HepG2 (cell line): ENCODE results near the gene RAB34. TPM values are rescaled to one million over a fixed set of nuclear protein-coding genes. Genes with fewer than 3 reads are reported as not detected.

Source experiments
- ARID4A ChIP-seq: sonication (generic); formaldehyde crosslinking; IDR thresholded peaks from 2 replicates; pipeline ENCODE4 v1.5.0; 2020; ENCODE audit warnings: mild to moderate bottlenecking, missing genetic modification reagents, borderline replicate concordance
- CENPBD1 ChIP-seq: sonication (generic); formaldehyde crosslinking; IDR thresholded peaks from 2 replicates; pipeline ENCODE4 v1.8.0; 2022; ENCODE audit warnings: missing genetic modification reagents, low read depth, mild to moderate bottlenecking, borderline replicate concordance
- DMTF1 ChIP-seq: sonication (generic); formaldehyde crosslinking; IDR thresholded peaks from 2 replicates; pipeline ENCODE4 v1.4.0; 2020; ENCODE audit warnings: mild to moderate bottlenecking, missing genetic modification reagents
- GFI1 ChIP-seq: sonication (generic); formaldehyde crosslinking; IDR thresholded peaks from 2 replicates; pipeline ENCODE4 v1.5.0; 2020; ENCODE audit warnings: missing genetic modification reagents, mild to moderate bottlenecking, borderline replicate concordance
- HDAC6 ChIP-seq: fragments of 200-600 bp; sonication (generic); IDR thresholded peaks from 2 replicates; pipeline ENCODE4 v1.7.0; 2017; ENCODE audit warnings: mild to moderate bottlenecking, antibody characterized with exemption, low read length, low read depth
- MED1 ChIP-seq: sonication (generic); formaldehyde crosslinking; IDR thresholded peaks from 2 replicates; pipeline ENCODE4 v1.4.0; 2020; ENCODE audit warnings: missing genetic modification reagents
- MIER3 ChIP-seq: IDR thresholded peaks from 2 replicates; pipeline ENCODE4 v1.6.1; 2016; ENCODE audit warnings: missing compliant biosample characterization, borderline replicate concordance
- RBM22 ChIP-seq: fragments of 200-400 bp; formaldehyde crosslinking; optimal IDR thresholded peaks from 2 replicates; pipeline ENCODE3; 2017; ENCODE audit warnings: mild to moderate bottlenecking, low read length, moderate library complexity
- REL ChIP-seq: sonication (generic); formaldehyde crosslinking; conservative IDR thresholded peaks from 2 replicates; pipeline ENCODE4 v1.8.0; 2022; ENCODE audit warnings: mild to moderate bottlenecking, missing genetic modification reagents, moderate library complexity
- THYN1 ChIP-seq: sonication (generic); formaldehyde crosslinking; IDR thresholded peaks from 2 replicates; pipeline ENCODE4 v1.8.1; 2023; ENCODE audit warnings: low read depth, mild to moderate bottlenecking, moderate library complexity, missing genetic modification reagents, borderline replicate concordance
- ZNF136 ChIP-seq: sonication (generic); formaldehyde crosslinking; IDR thresholded peaks from 2 replicates; pipeline ENCODE4 v1.8.1; 2022; ENCODE audit warnings: low read depth, mild to moderate bottlenecking, moderate library complexity, missing genetic modification reagents
- ZNF574 ChIP-seq: sonication (generic); formaldehyde crosslinking; IDR thresholded peaks from 2 replicates; pipeline ENCODE4 v1.4.0; 2020; ENCODE audit warnings: missing genetic modification reagents
- ZNF776 ChIP-seq: sonication (generic); formaldehyde crosslinking; IDR thresholded peaks from 2 replicates; pipeline ENCODE4 v1.4.0; 2020; ENCODE audit warnings: mild to moderate bottlenecking, missing genetic modification reagents
- polyA plus RNA-seq, 8 experiments: library from polyadenylated mRNA; depleted of rRNA in 3 of 8; stranded (reverse) in 7 of 8; unstranded in 1 of 8; fragments of >200 nt; fragmentation: Illumina TruSeq in 4 of 8; extraction: Trizol in 4 of 8; gene quantifications; 2 replicates each; pipeline versions ENCODE4 v1.2.1 to v1.2.3, GENCODE V29; 2011 to 2016; ENCODE audit warnings: low read depth in 4 of 8, missing spikeins in 1 of 8, mixed read lengths in 1 of 8; ENCODE audit not compliant: insufficient read depth in 1 of 8
- total RNA-seq, 5 experiments: library from RNA; depleted of rRNA; stranded (reverse); fragments of >200 nt; fragmentation: Illumina TruSeq; extraction: Trizol; gene quantifications; 2 replicates each; pipeline ENCODE4 v1.2.3, GENCODE V29; 2016; ENCODE audit warnings: low read depth in 1 of 5
- TF ChIP-seq, protein P1 (sequence below): sonication (generic); formaldehyde crosslinking; IDR thresholded peaks from 2 replicates; pipeline ENCODE4 v1.4.0; 2020; ENCODE audit warnings: missing genetic modification reagents

Gene RAB34
- total and polyA plus RNA-seq, 2 of the 13 experiments (the other 11 are each of a cell fraction or from before 2014, with no cell fraction given), result 0.49 TPM; not detected in 1

GRCh38 chr17:28725166-28725659 is 7.5 kb upstream of the RAB34 start (continued):
- peak; percentile 27; the same call in 1 of the 2 replicates for TF ChIP-seq ARID4A
- TF ChIP-seq CENPBD1, result no peak
- TF ChIP-seq, protein P1, sequence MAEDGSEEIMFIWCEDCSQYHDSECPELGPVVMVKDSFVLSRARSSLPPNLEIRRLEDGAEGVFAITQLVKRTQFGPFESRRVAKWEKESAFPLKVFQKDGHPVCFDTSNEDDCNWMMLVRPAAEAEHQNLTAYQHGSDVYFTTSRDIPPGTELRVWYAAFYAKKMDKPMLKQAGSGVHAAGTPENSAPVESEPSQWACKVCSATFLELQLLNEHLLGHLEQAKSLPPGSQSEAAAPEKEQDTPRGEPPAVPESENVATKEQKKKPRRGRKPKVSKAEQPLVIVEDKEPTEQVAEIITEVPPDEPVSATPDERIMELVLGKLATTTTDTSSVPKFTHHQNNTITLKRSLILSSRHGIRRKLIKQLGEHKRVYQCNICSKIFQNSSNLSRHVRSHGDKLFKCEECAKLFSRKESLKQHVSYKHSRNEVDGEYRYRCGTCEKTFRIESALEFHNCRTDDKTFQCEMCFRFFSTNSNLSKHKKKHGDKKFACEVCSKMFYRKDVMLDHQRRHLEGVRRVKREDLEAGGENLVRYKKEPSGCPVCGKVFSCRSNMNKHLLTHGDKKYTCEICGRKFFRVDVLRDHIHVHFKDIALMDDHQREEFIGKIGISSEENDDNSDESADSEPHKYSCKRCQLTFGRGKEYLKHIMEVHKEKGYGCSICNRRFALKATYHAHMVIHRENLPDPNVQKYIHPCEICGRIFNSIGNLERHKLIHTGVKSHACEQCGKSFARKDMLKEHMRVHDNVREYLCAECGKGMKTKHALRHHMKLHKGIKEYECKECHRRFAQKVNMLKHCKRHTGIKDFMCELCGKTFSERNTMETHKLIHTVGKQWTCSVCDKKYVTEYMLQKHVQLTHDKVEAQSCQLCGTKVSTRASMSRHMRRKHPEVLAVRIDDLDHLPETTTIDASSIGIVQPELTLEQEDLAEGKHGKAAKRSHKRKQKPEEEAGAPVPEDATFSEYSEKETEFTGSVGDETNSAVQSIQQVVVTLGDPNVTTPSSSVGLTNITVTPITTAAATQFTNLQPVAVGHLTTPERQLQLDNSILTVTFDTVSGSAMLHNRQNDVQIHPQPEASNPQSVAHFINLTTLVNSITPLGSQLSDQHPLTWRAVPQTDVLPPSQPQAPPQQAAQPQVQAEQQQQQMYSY, result no peak
- no peak for TF ChIP-seq ZNF136 (CRISPR knock-in tag)
- TF ChIP-seq THYN1 (CRISPR knock-in tag), result no peak
- TF ChIP-seq MIER3 (CRISPR knock-in tag), result no peak
- TF ChIP-seq DMTF1 (CRISPR knock-in tag), result no peak
- TF ChIP-seq MED1 (CRISPR knock-in tag), result no peak
- no peak for TF ChIP-seq ZNF574 (CRISPR knock-in tag)
- no peak for TF ChIP-seq HDAC6
- peak; percentile 6; the same call in 1 of the 2 replicates for TF ChIP-seq ZNF776 (CRISPR knock-in tag)
- 0 out of 2 replicates have a peak, but pooled peaks have one; percentile 21 for TF ChIP-seq REL (CRISPR knock-in tag)
- TF ChIP-seq GFI1 (CRISPR knock-in tag), result no peak
- peak; percentile 99 for TF ChIP-seq RBM22
